Measurements from ENCODE around the gene PURA.

PURA gene

GRCh38 chr5:140159014-140159927 is 45.4 kb downstream of the PURA start:
- DNase-seq (ENCODE audit: low spot score): no peak

- DNase-seq (ENCODE audit: low spot score): no peak
Measured at GRCh38 chr5:140162275-140162674, 48.4 kb downstream of the PURA start.

- DNase-seq (ENCODE audit: low spot score): no peak
Measured at GRCh38 chr5:140162781-140163180, 48.9 kb downstream of the PURA start.

GRCh38 chr5:140165101-140165922 is 51.4 kb downstream of the PURA start:
- no peak for DNase-seq (ENCODE audit: low spot score)

GRCh38 chr5:140165923-140166270 is 52.0 kb downstream of the PURA start:
- no peak for DNase-seq (ENCODE audit: low spot score)

GRCh38 chr5:140166911-140167310 is 53.0 kb downstream of the PURA start:
- no peak for DNase-seq (ENCODE audit: low spot score)

- DNase-seq (ENCODE audit: low spot score): no peak
Measured at GRCh38 chr5:140168371-140168770, 54.5 kb downstream of the PURA start.

- no peak for DNase-seq (ENCODE audit: low spot score)
Measured at GRCh38 chr5:140169410-140169809, 55.5 kb downstream of the PURA start.

- no peak for DNase-seq (ENCODE audit: low spot score)
Measured at GRCh38 chr5:140172483-140172882, 58.6 kb downstream of the PURA start.

GRCh38 chr5:140174014-140174413 is 60.1 kb downstream of the PURA start:
- DNase-seq (ENCODE audit: low spot score): no peak

- peak; percentile 86 for DNase-seq (ENCODE audit: low spot score)
Measured at GRCh38 chr5:140174465-140175366, 60.8 kb downstream of the PURA start, which contains the start of gene CYSTM1. Gene CYSTM1, plus strand, starts transcription at chr5:140175188. Its CDS starts 19,278 bp downstream, at chr5:140194466.
